GM18526 (cell line): ENCODE data around the gene CUX1.

Experiments used
- POLR2A ChIP-seq: IDR thresholded peaks from 3 replicates; pipeline ENCODE4 v1.6.1; 2011; ENCODE audit not compliant: insufficient read length; ENCODE audit errors: extremely low read depth

The CUX1 gene

GRCh38 chr7:102244601-102245000 is 427.2 kb downstream of the CUX1 start:
- no peak for TF ChIP-seq POLR2A

GRCh38 chr7:102248081-102248455 is 430.6 kb downstream of the CUX1 start:
- no peak for TF ChIP-seq POLR2A

GRCh38 chr7:102248456-102249395 is 431.3 kb downstream of the CUX1 start:
- TF ChIP-seq POLR2A: no peak

GRCh38 chr7:102251531-102252365 is 434.3 kb downstream of the CUX1 start:
- TF ChIP-seq POLR2A: no peak

GRCh38 chr7:102252366-102252982 is 435.0 kb downstream of the CUX1 start:
- TF ChIP-seq POLR2A: no peak

- TF ChIP-seq POLR2A: no peak
Observed at GRCh38 chr7:102253066-102253972, 435.9 kb downstream of the CUX1 start.

- TF ChIP-seq POLR2A: no peak
Observed at GRCh38 chr7:102253973-102254370, 436.5 kb downstream of the CUX1 start.

GRCh38 chr7:102254521-102254920 is 437.1 kb downstream of the CUX1 start:
- no peak for TF ChIP-seq POLR2A

GRCh38 chr7:102255501-102255900 is 438.1 kb downstream of the CUX1 start:
- TF ChIP-seq POLR2A: no peak

- no peak for TF ChIP-seq POLR2A
Observed at GRCh38 chr7:102255916-102256315, 438.5 kb downstream of the CUX1 start.

GRCh38 chr7:102258073-102258748 is 440.8 kb downstream of the CUX1 start:
- no peak for TF ChIP-seq POLR2A

GRCh38 chr7:102258749-102259107 is 441.3 kb downstream of the CUX1 start:
- no peak for TF ChIP-seq POLR2A

GRCh38 chr7:102260856-102261255 is 443.4 kb downstream of the CUX1 start:
- TF ChIP-seq POLR2A: no peak

- no peak for TF ChIP-seq POLR2A
Observed at GRCh38 chr7:102261451-102261850, 444.0 kb downstream of the CUX1 start.
